SU-DHL-6 (cell line): Measurements from ENCODE around the gene ZC3H12C.
A peak's percentile ranks its signal among the peaks of the same experiment; 100 is the strongest.

ENCODE experiments used
- H2AFZ ChIP-seq: fragments of 200-600 bp; sonication (generic); 2 replicates; pipeline ENCODE4 v1.6.1; 2014; ENCODE audit warnings: low read depth, mild to moderate bottlenecking, moderate library complexity, mixed read lengths, antibody characterized with exemption, low read length; ENCODE audit not compliant: severe bottlenecking
- H3F3A ChIP-seq: fragments of 200-600 bp; shearing (Covaris generic); 2 replicates; pipeline ENCODE4 v1.6.0; 2016; ENCODE audit warnings: antibody characterized with exemption, mild to moderate bottlenecking; ENCODE audit not compliant: insufficient read depth
- H3K27ac ChIP-seq: fragments of 200-600 bp; sonication (generic); 2 replicates; pipeline ENCODE4 v1.5.1; 2016; ENCODE audit warnings: low read depth, mild to moderate bottlenecking, low read length, moderate library complexity, mixed read lengths
- H3K27me3 ChIP-seq: fragments of 200-600 bp; sonication (generic), shearing (Covaris generic); 2 replicates; pipeline ENCODE4 v1.6.0; 2014; ENCODE audit warnings: mild to moderate bottlenecking, low read length
- H3K36me3 ChIP-seq: fragments of 200-600 bp; sonication (generic); 2 replicates; pipeline ENCODE4 v1.6.1; 2014; ENCODE audit warnings: mild to moderate bottlenecking, low read length, mixed read lengths
- H3K4me2 ChIP-seq: fragments of 300-600, 200-600 bp; shearing (Covaris generic), sonication (generic); 2 replicates; pipeline ENCODE4 v1.6.0; 2014; ENCODE audit warnings: low read length, low read depth, mild to moderate bottlenecking; ENCODE audit not compliant: poor library complexity, severe bottlenecking
- H3K4me3 ChIP-seq: fragments of 200-600 bp; sonication (generic); 2 replicates; pipeline ENCODE4 v1.5.1; 2014; ENCODE audit warnings: antibody characterized with exemption, low read length, mild to moderate bottlenecking, mixed read lengths; ENCODE audit not compliant: insufficient read depth, poor library complexity, severe bottlenecking
- H3K79me2 ChIP-seq: fragments of 200-600 bp; sonication (generic); 2 replicates; pipeline ENCODE4 v1.6.1; 2014; ENCODE audit warnings: mild to moderate bottlenecking, low read length, moderate library complexity; ENCODE audit not compliant: insufficient read depth
- H3K9ac ChIP-seq: fragments of 200-600 bp; sonication (generic); 2 replicates; pipeline ENCODE4 v1.7.0; 2014; ENCODE audit warnings: mild to moderate bottlenecking, low read length
- H3K9me2 ChIP-seq: fragments of 200-600 bp; sonication (generic); replicated peaks from 2 replicates; pipeline ENCODE4 v1.6.1; 2014; ENCODE audit warnings: low read length; ENCODE audit not compliant: insufficient read depth
- H3K9me3 ChIP-seq: fragments of 200-600 bp; sonication (generic); 2 replicates; pipeline ENCODE4 v1.6.1; 2014; ENCODE audit warnings: low read length, mixed read lengths; ENCODE audit not compliant: insufficient read depth
- H4K20me1 ChIP-seq: fragments of 200-600 bp; sonication (generic); 2 replicates; pipeline ENCODE4 v1.6.1; 2014; ENCODE audit warnings: low read depth, mild to moderate bottlenecking, antibody characterized with exemption, low read length, moderate library complexity, mixed read lengths
- CTCF ChIP-seq: fragments of 200-600 bp; sonication (generic); IDR thresholded peaks from one replicate; pipeline ENCODE4 v1.5.1; 2017; ENCODE audit warnings: antibody characterized with exemption, mild to moderate bottlenecking, low read length, moderate library complexity; ENCODE audit not compliant: insufficient read depth, poor library complexity, severe bottlenecking
- EZH2phosphoT487 ChIP-seq: fragments of 200-600 bp; sonication (generic), shearing (Covaris generic); conservative IDR thresholded peaks from 2 replicates; pipeline ENCODE4 v1.6.1; 2018; ENCODE audit warnings: mild to moderate bottlenecking, antibody characterized with exemption, low read length, moderate library complexity, mixed read lengths

Gene ZC3H12C

GRCh38 chr11:110172468-110173065 is 79.4 kb downstream of the ZC3H12C start:
- Histone ChIP-seq H3K4me3 (no peak overlapping the region), H3K36me3 (no peaks in the 10 kb centered on the region), H3K9me3 (no peaks in the 10 kb centered on the region), H3K9me2 (no peaks in the 10 kb centered on the region), H4K20me1 (no peaks in the 10 kb centered on the region), H3K27ac (no peak overlapping the region), H3K79me2 (no peaks in the 10 kb centered on the region), H3F3A (no peaks in the 10 kb centered on the region), H3K27me3 (no peaks in the 10 kb centered on the region), H2AFZ (no peak overlapping the region), H3K4me2 (no peak overlapping the region), H3K9ac (no peak overlapping the region)
- TF ChIP-seq EZH2phosphoT487 (no peak), CTCF (no peak)

GRCh38 chr11:110173811-110174644 is 80.8 kb downstream of the ZC3H12C start:
- H2AFZ ChIP-seq = no peak overlapping the region
- H3K4me3 ChIP-seq = no peak overlapping the region
- H3K4me2 ChIP-seq = no peak overlapping the region
- H3F3A ChIP-seq = no peaks in the 10 kb centered on the region
- no peak overlapping the region for H3K9ac ChIP-seq
- no peaks in the 10 kb centered on the region for H3K9me3 ChIP-seq
- TF ChIP-seq EZH2phosphoT487 = no peak
- peak; percentile 68 for TF ChIP-seq CTCF
- no peak overlapping the region for H3K27ac ChIP-seq
- H3K9me2 ChIP-seq = no peaks in the 10 kb centered on the region
- no peaks in the 10 kb centered on the region for H3K36me3 ChIP-seq
- H4K20me1 ChIP-seq = no peaks in the 10 kb centered on the region
- no peaks in the 10 kb centered on the region for H3K79me2 ChIP-seq
- H3K27me3 ChIP-seq = no peaks in the 10 kb centered on the region

GRCh38 chr11:110174645-110175310 is 81.6 kb downstream of the ZC3H12C start:
- Histone ChIP-seq H3F3A (no peaks in the 10 kb centered on the region), H2AFZ (no peak overlapping the region), H3K36me3 (no peaks in the 10 kb centered on the region), H3K4me2 (no peak overlapping the region), H3K27ac (no peak overlapping the region), H3K9me2 (no peaks in the 10 kb centered on the region), H3K79me2 (no peaks in the 10 kb centered on the region), H3K4me3 (no peak overlapping the region), H3K9me3 (no peaks in the 10 kb centered on the region), H3K27me3 (no peaks in the 10 kb centered on the region), H3K9ac (no peak overlapping the region), H4K20me1 (no peaks in the 10 kb centered on the region)
- no peak for TF ChIP-seq EZH2phosphoT487
- TF ChIP-seq CTCF = no peak
